Fibroblast of lung (primary cell): ENCODE results near the gene ENPP4. TPM values are rescaled to one million over a fixed set of nuclear protein-coding genes. Genes with fewer than 3 reads are reported as not detected.

Experiments
- DNase-seq, 2 donors: peaks; one replicate each; pipeline versions ENCODE4 v3.0.0 to v3.0.0-alpha.2; 2010; ENCODE audit warnings: low read depth in 2 of 2
- H2AFZ ChIP-seq: 2 replicates; pipeline ENCODE4 v1.5.1; 2012; ENCODE audit warnings: low read length, control low read depth, inconsistent platforms
- H3K27ac ChIP-seq: 2 replicates; pipeline ENCODE4 v1.5.1; 2011; ENCODE audit warnings: low read length, control low read depth; ENCODE audit not compliant: insufficient read depth
- H3K27me3 ChIP-seq: 2 replicates; pipeline ENCODE4 v1.5.1; 2011; ENCODE audit warnings: mild to moderate bottlenecking, low read length; ENCODE audit not compliant: control insufficient read depth, insufficient read depth
- H3K36me3 ChIP-seq: 2 replicates; pipeline ENCODE4 v1.5.1; 2011; ENCODE audit warnings: low read length; ENCODE audit not compliant: control insufficient read depth, insufficient read depth
- H3K4me1 ChIP-seq: 2 replicates; pipeline ENCODE4 v1.5.1; 2011; ENCODE audit warnings: low read length; ENCODE audit not compliant: control insufficient read depth, insufficient read depth; ENCODE audit errors: extremely low read depth
- H3K4me2 ChIP-seq: 2 replicates; pipeline ENCODE4 v1.5.1; 2011; ENCODE audit warnings: low read length, control low read depth; ENCODE audit not compliant: insufficient read depth; ENCODE audit errors: extremely low read depth
- H3K4me3 ChIP-seq, 4 experiments: fragments of 200-600 bp in 1 of 4; sonication (generic) in 1 of 4; replicated peaks in 1 of 4; 2 replicates each; pipeline ENCODE4 v1.5.1; 2011 to 2016; ENCODE audit warnings: low read length in 4 of 4, low read depth in 3 of 4, mild to moderate bottlenecking in 3 of 4, control low read depth in 2 of 4, inconsistent platforms in 1 of 4, mixed read lengths in 1 of 4; ENCODE audit not compliant: insufficient read depth in 1 of 4; ENCODE audit errors: control extremely low read depth in 1 of 4
- H3K79me2 ChIP-seq: 2 replicates; pipeline ENCODE4 v1.5.1; 2012; ENCODE audit warnings: mild to moderate bottlenecking, low read length, inconsistent platforms; ENCODE audit not compliant: control insufficient read depth, insufficient read depth
- H3K9ac ChIP-seq: 2 replicates; pipeline ENCODE4 v1.5.1; 2011; ENCODE audit warnings: mild to moderate bottlenecking, low read length, control low read depth; ENCODE audit not compliant: insufficient read depth
- H3K9me3 ChIP-seq: 2 replicates; pipeline ENCODE4 v1.5.1; 2012; ENCODE audit warnings: low read depth, low read length; ENCODE audit not compliant: control insufficient read depth, insufficient read depth
- H4K20me1 ChIP-seq: 2 replicates; pipeline ENCODE4 v1.5.1; 2011; ENCODE audit warnings: low read length; ENCODE audit not compliant: control insufficient read depth, insufficient read depth; ENCODE audit errors: extremely low read depth
- EZH2 ChIP-seq: IDR thresholded peaks from 2 replicates; pipeline ENCODE4 v1.5.1; 2012; ENCODE audit warnings: low read length, control low read depth, mild to moderate bottlenecking; ENCODE audit errors: missing control alignments
- polyA plus RNA-seq, 2 donors: library from polyadenylated mRNA; depleted of rRNA in 1 of 2; stranded (reverse) in 1 of 2; unstranded in 1 of 2; fragments of >200 nt; gene quantifications; 2 replicates each; pipeline ENCODE4 v1.2.1, GENCODE V29; 2011 to 2012; ENCODE audit warnings: missing spikeins in 1 of 2
- total RNA-seq: library from RNA; depleted of rRNA; stranded (reverse); fragments of >200 nt; gene quantifications from 2 replicates; pipeline ENCODE4 v1.2.1, GENCODE V29; 2014

ENPP4 gene
- total and polyA plus RNA-seq, 2 donors (not counting 1 experiment from before 2014, with no cell fraction given): 2.7 to 4.0 TPM

GRCh38 chr6:46191961-46192360, 62.2 kb downstream of the ENPP4 start:
- H2AFZ ChIP-seq: no peak overlapping the region
- H3K27me3 ChIP-seq: no peaks in the 10 kb centered on the region
- H4K20me1 ChIP-seq: no peaks in the 10 kb centered on the region
- peak; percentile 68 to 94 for DNase-seq
- peaks cover 4% of the 10 kb centered on the region for H3K4me1 ChIP-seq
- no peaks in the 10 kb centered on the region for H3K79me2 ChIP-seq
- H3K4me3 ChIP-seq: no peak overlapping the region
- no peak for TF ChIP-seq EZH2
- no peaks in the 10 kb centered on the region for H3K36me3 ChIP-seq
- no peaks in the 10 kb centered on the region for H3K9me3 ChIP-seq
- H3K9ac ChIP-seq: no peak overlapping the region
- no peak overlapping the region for H3K27ac ChIP-seq
- H3K4me2 ChIP-seq: no peak overlapping the region

Other genes with a start within 250 kb of the ENPP4 start
- gene CLIC5, start 114.1 kb upstream of the ENPP4 start, total RNA-seq: not detected in 2 replicates
- gene CLIC5, start 114.1 kb upstream of the ENPP4 start, polyA plus RNA-seq: 0.03 TPM in 1 of 2 replicates, not detected in the other
- 2.3 and 2.5 TPM in 2 replicates for gene ENPP5, start 41.0 kb downstream of the ENPP4 start, total RNA-seq
- 0.16 and 1.4 TPM in 2 replicates for gene ENPP5, start 41.0 kb downstream of the ENPP4 start, polyA plus RNA-seq